Ishikawa (cell line): Measurements from ENCODE around the gene NLRP1.
A peak's percentile ranks its signal among the peaks of the same experiment; 100 is the strongest.

Source experiments
- CEBPB ChIP-seq: IDR thresholded peaks from 2 replicates; pipeline ENCODE4 v1.6.1; 2012
- CREB1 ChIP-seq: IDR thresholded peaks from 2 replicates; pipeline ENCODE4 v1.6.1; 2012; ENCODE audit warnings: low read depth
- EGR1 ChIP-seq: IDR thresholded peaks from 2 replicates; pipeline ENCODE4 v1.6.1; 2012
- EP300 ChIP-seq: IDR thresholded peaks from 2 replicates; pipeline ENCODE4 v1.6.1; 2012; ENCODE audit warnings: borderline replicate concordance
- FOXM1 ChIP-seq: IDR thresholded peaks from 2 replicates; pipeline ENCODE4 v1.6.1; 2012; ENCODE audit warnings: low read depth, borderline replicate concordance
- NFIC ChIP-seq: IDR thresholded peaks from 2 replicates; pipeline ENCODE4 v1.6.1; 2012
- RAD21 ChIP-seq: IDR thresholded peaks from 2 replicates; pipeline ENCODE4 v1.6.1; 2012; ENCODE audit warnings: low read depth
- TAF1 ChIP-seq: IDR thresholded peaks from 2 replicates; pipeline ENCODE4 v1.6.1; 2012; ENCODE audit warnings: low read depth, mild to moderate bottlenecking
- TCF12 ChIP-seq: IDR thresholded peaks from 2 replicates; pipeline ENCODE4 v1.6.1; 2012; ENCODE audit warnings: low read depth
- TEAD4 ChIP-seq: IDR thresholded peaks from 2 replicates; pipeline ENCODE4 v1.6.1; 2012
- YY1 ChIP-seq: IDR thresholded peaks from 2 replicates; pipeline ENCODE4 v1.6.1; 2012; ENCODE audit warnings: low read depth
- ZBTB7A ChIP-seq: IDR thresholded peaks from 2 replicates; pipeline ENCODE4 v1.6.1; 2012; ENCODE audit warnings: low read depth
- TF ChIP-seq, protein P1 (sequence below): IDR thresholded peaks from 2 replicates; pipeline ENCODE4 v1.6.1; 2012; ENCODE audit warnings: low read depth, mild to moderate bottlenecking
- TF ChIP-seq, protein P2 (sequence below): IDR thresholded peaks from 2 replicates; pipeline ENCODE4 v1.6.1; 2012
- TF ChIP-seq, protein P3 (sequence below): IDR thresholded peaks from 2 replicates; pipeline ENCODE4 v1.6.1; 2012

The NLRP1 gene

DNA sequence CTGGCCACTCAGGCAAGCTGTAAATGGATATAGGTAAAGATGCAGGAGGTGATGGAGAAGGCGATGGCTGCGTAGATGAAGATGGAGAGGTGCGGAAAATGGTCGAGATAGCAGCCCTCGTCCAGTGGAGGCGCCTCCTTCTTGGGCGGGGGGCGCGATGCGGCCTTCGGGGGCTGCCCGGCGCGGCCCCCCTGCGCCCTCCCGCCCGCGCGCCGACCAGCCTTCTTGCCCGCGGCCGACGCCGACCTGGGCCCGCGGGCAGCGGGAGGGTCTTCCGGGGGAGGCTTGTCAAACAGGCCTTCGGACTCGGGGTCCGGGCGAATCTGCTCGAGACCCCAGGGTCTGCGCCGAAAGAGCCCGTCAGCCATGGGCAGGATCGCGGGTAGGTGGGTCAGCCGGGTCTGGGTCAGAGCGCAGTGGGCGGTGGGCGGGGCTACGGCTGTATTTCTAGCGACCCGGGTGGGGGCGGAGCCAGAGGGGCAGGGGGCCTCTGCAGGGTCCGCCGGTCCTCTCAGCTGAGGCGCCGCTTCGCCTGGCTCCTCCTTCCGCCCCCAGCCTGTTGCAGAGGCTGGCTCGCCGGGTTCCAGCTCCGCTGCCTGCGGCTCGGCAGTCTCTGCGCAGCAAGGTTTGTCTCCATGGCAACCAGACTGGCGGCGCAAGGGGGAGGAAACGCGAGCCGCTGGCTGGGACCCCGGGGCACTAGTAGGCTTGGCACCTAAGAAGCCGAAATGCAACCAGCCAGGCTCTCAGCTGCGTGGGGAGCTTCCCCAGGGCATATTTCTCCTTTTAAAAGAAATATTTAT lies 83.5 kb downstream of the NLRP1 start:
- TF ChIP-seq, protein P1, sequence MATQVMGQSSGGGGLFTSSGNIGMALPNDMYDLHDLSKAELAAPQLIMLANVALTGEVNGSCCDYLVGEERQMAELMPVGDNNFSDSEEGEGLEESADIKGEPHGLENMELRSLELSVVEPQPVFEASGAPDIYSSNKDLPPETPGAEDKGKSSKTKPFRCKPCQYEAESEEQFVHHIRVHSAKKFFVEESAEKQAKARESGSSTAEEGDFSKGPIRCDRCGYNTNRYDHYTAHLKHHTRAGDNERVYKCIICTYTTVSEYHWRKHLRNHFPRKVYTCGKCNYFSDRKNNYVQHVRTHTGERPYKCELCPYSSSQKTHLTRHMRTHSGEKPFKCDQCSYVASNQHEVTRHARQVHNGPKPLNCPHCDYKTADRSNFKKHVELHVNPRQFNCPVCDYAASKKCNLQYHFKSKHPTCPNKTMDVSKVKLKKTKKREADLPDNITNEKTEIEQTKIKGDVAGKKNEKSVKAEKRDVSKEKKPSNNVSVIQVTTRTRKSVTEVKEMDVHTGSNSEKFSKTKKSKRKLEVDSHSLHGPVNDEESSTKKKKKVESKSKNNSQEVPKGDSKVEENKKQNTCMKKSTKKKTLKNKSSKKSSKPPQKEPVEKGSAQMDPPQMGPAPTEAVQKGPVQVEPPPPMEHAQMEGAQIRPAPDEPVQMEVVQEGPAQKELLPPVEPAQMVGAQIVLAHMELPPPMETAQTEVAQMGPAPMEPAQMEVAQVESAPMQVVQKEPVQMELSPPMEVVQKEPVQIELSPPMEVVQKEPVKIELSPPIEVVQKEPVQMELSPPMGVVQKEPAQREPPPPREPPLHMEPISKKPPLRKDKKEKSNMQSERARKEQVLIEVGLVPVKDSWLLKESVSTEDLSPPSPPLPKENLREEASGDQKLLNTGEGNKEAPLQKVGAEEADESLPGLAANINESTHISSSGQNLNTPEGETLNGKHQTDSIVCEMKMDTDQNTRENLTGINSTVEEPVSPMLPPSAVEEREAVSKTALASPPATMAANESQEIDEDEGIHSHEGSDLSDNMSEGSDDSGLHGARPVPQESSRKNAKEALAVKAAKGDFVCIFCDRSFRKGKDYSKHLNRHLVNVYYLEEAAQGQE = no peak
- TF ChIP-seq CREB1 = no peak
- no peak for TF ChIP-seq EGR1
- TF ChIP-seq ZBTB7A = peak; percentile 88
- TF ChIP-seq, protein P2, sequence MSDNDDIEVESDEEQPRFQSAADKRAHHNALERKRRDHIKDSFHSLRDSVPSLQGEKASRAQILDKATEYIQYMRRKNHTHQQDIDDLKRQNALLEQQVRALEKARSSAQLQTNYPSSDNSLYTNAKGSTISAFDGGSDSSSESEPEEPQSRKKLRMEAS = no peak
- TF ChIP-seq, protein P3, sequence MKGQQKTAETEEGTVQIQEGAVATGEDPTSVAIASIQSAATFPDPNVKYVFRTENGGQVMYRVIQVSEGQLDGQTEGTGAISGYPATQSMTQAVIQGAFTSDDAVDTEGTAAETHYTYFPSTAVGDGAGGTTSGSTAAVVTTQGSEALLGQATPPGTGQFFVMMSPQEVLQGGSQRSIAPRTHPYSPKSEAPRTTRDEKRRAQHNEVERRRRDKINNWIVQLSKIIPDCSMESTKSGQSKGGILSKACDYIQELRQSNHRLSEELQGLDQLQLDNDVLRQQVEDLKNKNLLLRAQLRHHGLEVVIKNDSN = no peak
- TF ChIP-seq TEAD4 = no peak
- TF ChIP-seq TAF1 = no peak

DNA sequence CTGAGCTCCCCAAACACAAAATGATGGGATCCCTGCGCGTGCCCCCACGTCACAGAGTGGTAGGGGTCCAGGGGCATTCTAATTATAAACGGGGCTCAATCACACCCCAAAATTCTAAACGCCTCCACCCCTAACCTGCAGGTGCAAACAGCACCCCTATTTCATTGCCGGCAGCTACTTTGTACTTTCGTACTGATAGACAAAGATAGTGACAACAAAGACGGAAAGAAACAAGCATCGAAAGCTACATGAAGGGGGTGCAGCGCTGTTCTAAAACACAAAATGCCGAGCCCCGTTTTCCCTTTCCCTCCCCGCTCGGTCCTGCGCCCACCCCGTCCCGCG lies 84.1 kb downstream of the NLRP1 start:
- no peak for TF ChIP-seq YY1
- TF ChIP-seq EP300 = no peak
- TF ChIP-seq, protein P1 = no peak
- TF ChIP-seq TEAD4 = no peak
- TF ChIP-seq TAF1 = no peak
- TF ChIP-seq RAD21 = no peak
- no peak for TF ChIP-seq CREB1
- TF ChIP-seq CEBPB = no peak
- no peak for TF ChIP-seq ZBTB7A
- TF ChIP-seq EGR1 = no peak
- TF ChIP-seq FOXM1 = no peak
- TF ChIP-seq, protein P3 = no peak

DNA sequence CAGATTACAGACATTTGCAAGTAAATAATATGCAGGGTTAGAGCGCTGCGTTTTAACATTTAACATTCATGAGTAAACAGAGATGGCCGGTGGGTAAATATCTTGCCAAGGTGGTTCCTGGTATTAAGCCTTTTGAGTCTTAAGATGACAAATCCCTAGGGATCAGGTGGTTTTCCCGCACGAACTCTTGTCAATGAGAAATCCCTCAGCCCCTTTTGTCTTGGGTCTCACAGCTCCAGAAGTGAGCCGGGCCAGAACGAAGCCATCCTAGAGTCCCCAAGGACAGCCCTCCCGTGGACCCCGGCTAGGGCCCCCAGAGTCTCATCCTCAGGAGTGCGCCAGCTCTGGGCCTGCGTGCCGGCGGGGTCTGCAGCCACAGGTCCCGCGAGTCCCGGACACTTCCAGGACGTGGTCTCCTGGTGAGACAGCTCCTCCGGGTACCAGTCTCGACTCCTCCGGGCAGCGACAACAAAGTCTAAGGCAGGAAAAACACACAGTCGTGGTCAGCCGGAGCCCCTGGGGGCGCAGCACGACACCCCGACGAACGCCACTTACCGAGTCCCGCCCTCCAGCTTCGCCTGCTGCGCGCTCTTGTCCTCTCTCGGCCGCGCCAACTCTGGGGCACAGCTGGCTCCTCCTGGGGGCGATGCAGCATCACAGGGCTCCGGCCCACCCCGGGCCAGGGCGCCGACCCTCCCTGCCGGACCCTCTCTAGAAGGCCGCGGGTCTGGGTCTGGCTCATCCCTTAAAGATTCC lies 84.7 kb downstream of the NLRP1 start:
- TF ChIP-seq ZBTB7A (no peak), EP300 (no peak), TCF12 (no peak), FOXM1 (no peak), YY1 (no peak), CEBPB (no peak), EGR1 (no peak), TAF1 (no peak), RAD21 (no peak), CREB1 (no peak), TEAD4 (no peak), NFIC (no peak)
- TF ChIP-seq, protein P1 = no peak
- TF ChIP-seq, protein P2 = no peak
- TF ChIP-seq, protein P3 = no peak

DNA sequence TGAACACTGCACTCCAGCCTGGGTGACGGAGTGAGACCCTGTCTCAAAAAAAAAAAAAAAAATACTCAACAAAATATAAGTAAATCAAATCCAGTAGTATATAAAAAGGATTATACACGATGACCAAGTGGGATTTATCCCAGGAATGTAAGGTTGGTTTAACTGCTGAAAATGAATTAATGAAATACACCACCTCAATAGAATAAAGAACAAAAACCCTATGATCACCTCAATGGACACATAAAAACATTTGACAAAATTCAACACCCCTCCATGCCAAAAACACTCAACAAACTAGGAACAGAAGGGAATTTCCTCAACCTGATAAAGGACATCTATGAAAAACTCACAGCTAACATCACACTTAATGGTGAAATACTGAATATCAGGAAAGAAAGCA lies 91.3 kb downstream of the NLRP1 start:
- TF ChIP-seq EGR1 = no peak
- TF ChIP-seq ZBTB7A = no peak
- no peak for TF ChIP-seq CEBPB
- TF ChIP-seq, protein P1 = no peak
- no peak for TF ChIP-seq TAF1
